Right lobe of liver (tissue), 4 donors: Measurements from ENCODE around the gene CAB39L.

Source experiments
- POLR2A ChIP-seq: fragments of 450-650 bp; IDR thresholded peaks from one replicate; pipeline ENCODE4 v1.6.1; 2017; ENCODE audit warnings: antibody characterized with exemption, mild to moderate bottlenecking
- TF ChIP-seq, protein P1 (sequence below), 4 donors: fragments of 200-600 bp in 3 of 4; fragments of 450-650 bp in 1 of 4; IDR thresholded peaks; one replicate each; pipeline versions ENCODE4 v1.5.1 to v1.8.0; 2016 to 2022; ENCODE audit warnings: antibody characterized with exemption in 4 of 4, mild to moderate bottlenecking in 2 of 4
- donor health status: DM: no; HTN: no; CAD: no.
- donor health status: DM: no; HTN: no; CAD: no.
- donor health status: DM: no; HTN: yes; CAD: no.

- TF ChIP-seq POLR2A, result no peak
- TF ChIP-seq, protein P1, sequence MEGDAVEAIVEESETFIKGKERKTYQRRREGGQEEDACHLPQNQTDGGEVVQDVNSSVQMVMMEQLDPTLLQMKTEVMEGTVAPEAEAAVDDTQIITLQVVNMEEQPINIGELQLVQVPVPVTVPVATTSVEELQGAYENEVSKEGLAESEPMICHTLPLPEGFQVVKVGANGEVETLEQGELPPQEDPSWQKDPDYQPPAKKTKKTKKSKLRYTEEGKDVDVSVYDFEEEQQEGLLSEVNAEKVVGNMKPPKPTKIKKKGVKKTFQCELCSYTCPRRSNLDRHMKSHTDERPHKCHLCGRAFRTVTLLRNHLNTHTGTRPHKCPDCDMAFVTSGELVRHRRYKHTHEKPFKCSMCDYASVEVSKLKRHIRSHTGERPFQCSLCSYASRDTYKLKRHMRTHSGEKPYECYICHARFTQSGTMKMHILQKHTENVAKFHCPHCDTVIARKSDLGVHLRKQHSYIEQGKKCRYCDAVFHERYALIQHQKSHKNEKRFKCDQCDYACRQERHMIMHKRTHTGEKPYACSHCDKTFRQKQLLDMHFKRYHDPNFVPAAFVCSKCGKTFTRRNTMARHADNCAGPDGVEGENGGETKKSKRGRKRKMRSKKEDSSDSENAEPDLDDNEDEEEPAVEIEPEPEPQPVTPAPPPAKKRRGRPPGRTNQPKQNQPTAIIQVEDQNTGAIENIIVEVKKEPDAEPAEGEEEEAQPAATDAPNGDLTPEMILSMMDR (IDR thresholded peaks at IDR 0.05), result no peak
These were observed 10.6 kb upstream of the CAB39L start for GRCh38 chr13:49454388-49455006.
